A172 (cell line): Measurements from ENCODE around the gene MORN5. TPM values are rescaled to one million over a fixed set of nuclear protein-coding genes. Genes with fewer than 3 reads are reported as not detected.

ENCODE experiments used
- DNase-seq: peaks from one replicate; pipeline ENCODE4 v3.0.0-alpha.2; 2015; ENCODE audit warnings: low spot score
- total RNA-seq: library from RNA; depleted of rRNA; stranded (reverse); fragments of >200 nt; shearing (Covaris generic); gene quantifications from 2 replicates; pipeline ENCODE4 v1.2.3, GENCODE V29; 2014

Gene MORN5
- total RNA-seq, 1 experiment from 2014 or later, result not detected

DNA sequence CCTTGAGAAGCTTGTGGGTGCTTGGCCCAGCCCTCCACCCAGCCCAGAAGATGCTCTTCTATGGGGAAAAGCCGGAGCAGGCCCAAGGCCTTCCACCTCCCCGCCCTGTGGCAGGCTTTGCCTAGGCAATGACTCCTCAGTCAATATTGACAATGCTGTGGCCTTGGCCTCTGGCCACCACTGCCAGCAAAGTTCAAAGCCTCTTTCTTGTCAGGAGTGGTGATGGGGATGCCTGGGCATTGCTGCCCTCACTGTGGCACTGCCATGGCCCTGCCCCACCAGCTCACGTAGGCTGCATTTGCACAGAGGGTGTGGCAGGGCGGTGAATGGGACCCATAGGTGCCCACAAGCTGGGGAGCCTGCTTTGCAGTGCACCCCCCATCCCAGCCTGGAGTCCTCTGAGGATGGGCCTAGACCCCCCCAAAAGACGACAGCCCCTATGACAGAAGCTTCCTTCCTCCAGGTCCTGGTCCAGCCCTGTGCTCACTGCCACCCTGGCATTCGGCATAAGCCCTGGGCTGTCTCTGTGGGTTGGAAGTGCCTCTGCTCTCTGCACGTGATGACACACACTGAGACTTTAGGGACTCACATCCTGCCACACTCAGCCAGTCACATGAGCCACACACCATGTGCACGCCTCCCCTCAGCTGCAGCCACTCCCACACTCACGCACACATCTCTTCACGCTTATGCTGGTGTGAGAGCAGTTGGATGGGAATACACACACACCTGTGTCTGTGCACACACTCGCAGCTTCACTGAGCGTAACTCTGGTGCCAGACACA, 31.1 kb downstream of the MORN5 start:
- no peak for DNase-seq

- DNase-seq, result no peak
These were observed 31.9 kb downstream of the MORN5 start for GRCh38 chr9:122191584-122191983.

- no peak for DNase-seq
These were observed 32.7 kb downstream of the MORN5 start for GRCh38 chr9:122192261-122192875.

DNA sequence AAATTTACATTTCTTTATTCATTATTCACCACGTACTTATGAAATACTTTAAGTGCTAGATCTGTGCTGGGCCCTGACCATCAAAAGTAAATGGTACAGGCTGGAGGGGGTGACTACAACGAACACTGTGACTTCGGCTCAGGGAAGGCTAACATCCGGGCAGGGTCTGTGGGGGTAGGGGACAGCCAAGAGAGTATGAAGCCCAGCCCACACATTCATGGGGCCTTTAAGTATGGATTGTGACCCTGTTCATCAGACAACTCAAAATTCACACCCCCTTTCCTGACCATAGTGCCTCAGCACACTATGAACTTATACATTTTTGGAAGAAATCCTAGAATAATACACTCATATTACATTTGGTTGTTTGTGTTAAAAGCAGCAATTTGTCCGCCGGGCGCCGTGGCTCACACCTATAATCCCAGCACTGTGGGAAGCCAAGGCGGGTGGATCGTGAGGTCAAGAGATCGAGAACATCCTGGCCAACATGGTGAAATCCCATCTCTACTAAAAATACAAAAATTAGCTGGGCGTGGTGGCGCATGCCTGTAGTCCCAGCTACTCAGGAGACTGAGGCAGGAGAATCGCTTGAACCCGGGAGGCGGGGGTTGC, 33.3 kb downstream of the MORN5 start:
- no peak for DNase-seq

- DNase-seq, result no peak
These were observed 33.9 kb downstream of the MORN5 start for GRCh38 chr9:122193651-122194050.

- no peak for DNase-seq
These were observed 36.2 kb downstream of the MORN5 start for GRCh38 chr9:122195875-122196274.

DNA sequence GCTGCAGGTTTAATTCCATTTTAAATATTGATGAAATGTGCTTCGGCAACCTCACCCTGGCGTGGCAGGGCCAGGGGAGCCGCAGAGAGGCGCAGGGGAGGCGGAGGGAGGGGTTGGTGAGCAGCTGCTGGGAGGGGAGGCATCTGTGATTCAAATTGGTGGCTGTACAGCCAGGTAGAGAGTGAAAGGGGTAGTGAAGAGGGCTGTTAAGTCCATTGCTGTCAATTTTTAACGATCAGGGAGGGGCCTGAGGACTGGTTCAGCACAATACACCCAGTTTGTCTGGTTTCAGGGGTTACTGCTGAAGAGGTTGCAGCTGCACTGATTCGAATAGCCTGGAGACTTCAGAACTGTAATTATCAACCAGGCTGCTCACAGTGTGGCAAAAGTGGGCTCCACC, 37.7 kb downstream of the MORN5 start:
- DNase-seq, result no peak

GRCh38 chr9:122197882-122198281, 38.2 kb downstream of the MORN5 start:
- DNase-seq, result no peak

DNA sequence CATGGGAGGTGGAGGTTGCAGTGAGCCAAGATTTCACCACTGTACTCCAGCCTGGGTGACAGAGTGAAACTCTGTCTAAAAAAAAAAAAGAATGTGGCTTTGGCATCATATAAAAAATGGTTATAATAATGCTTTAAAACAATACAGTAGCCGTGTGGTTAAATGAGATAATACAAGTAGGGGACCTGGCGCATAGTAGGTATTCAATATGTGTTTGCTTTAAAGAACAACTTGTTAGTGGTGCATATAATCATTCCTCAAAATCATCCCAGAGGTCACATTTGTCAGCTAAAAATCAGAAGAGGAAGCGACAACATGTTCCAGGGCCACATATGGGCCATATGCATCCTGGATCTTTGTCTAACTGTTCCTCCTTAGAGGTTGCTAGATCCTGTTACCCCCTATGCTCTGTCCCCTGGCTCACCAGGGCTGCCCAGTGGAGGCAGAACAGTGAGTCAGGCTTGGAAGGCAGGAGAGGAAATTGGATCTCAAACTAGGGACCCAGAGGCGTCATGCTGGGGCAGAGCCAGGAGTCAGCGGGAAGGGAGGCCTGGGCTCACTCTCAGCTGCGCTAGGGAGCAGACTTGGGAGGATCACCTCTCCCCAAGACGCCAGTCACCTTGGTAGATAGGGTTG, 41.4 kb downstream of the MORN5 start:
- DNase-seq, result peak; percentile 53

- DNase-seq, result peak; percentile 27
These were observed 41.9 kb downstream of the MORN5 start for GRCh38 chr9:122201641-122202040.

DNA sequence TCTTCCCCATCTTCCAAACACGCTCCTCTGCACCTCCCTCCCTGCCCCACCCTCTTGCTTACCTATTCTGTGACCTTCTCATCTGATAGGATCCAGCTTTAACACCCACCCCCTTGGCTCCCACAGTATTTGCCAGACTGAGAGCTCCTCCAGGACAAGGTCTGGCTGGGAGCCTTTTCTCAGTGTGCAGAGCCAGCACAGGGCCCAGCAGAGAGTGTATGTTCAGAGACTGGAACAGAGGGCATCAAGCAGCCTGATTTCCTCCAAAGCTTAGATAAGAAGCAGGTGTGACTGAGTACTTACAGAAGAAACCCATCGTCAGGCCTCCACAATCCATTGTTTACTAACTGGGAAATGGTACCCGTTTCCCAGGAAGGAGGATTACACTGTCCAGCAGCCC, 42.4 kb downstream of the MORN5 start:
- DNase-seq, result no peak

- DNase-seq, result no peak
These were observed 44.3 kb downstream of the MORN5 start for GRCh38 chr9:122204055-122204454.

DNA sequence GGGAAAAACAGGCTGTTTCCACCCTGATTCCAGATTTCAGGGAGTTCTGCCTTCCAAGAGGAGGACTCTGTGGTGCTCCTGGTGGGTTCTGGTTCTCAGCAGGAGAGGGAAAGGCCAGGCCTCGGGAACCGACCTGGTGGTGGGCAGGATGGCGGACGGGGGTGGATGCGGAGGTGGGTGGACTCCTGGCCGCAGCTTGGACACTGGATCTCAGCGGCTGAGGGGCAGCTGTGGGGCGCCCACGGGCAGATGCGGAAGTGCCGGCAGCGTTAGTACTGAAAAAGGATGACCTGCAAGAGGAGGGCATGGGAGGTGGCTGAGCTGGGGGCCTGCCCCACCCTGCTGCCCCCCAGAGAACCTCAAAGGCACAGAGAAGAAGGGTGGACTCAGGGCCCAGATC, 44.8 kb downstream of the MORN5 start:
- DNase-seq, result no peak

- DNase-seq, result no peak
These were observed 45.5 kb downstream of the MORN5 start for GRCh38 chr9:122205176-122205575.

DNA sequence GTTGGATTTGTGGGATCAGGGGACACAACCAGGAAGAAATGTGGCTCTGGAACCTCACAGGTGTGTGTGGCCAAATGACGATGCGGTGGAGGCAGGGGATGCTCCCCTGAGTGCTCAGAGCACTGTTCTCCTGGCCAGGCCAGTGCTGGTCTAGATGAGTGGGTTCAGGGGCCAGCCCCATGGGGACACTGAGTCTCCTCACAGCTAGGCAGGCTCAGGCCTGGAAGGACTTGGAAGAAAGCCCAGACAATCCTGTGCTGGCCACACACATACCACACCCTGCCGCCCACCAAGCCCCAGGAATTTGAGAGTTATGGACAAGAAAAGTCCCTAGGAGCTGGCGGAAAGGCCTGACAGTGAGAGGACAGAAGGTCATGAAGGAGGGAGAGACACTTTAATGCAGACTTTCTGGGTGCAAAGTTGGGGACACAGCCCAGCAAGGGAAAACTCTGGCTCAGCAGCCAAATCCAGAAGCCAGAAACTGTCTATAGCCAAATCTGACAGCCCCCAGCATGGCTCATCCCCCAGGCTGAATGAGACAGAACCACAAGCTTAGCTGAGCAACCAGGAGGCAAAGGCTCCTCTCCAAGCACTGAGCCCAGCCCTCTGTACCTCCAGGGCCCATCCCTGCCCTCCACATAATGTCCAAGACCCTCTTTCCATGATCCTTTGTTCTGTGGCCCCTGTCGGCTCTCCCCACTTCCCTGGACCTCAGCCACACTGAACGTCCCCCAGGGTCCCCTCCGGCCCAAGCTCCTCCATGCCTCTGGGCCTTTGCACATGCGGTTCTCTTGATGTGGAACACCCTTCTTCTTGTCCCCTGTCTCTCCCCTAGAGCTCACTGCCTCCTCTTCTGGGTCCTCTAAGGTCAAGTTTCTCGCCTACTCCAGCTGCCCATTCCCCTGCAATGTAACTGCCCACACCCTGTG, 46.7 kb downstream of the MORN5 start:
- peak; percentile 79 for DNase-seq

DNA sequence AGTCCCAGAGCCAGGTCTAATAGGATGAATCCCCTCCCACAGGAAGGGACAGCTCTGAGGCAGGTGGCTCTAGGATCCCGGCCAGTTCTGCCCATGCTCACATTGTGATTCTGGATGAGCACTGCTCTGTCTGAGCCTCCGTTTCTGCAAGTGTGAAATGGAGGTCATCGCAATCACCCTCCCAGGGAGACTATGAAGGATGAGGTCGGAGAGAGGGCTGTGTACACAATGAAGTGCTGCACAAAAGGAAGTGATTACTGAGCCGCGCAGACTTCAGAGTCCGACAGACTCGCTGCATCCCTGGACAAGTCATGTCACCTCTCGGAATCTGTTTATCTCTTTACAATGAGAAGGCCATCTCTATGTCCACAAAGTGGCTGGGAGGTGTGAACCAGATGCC, 47.4 kb downstream of the MORN5 start:
- DNase-seq, result no peak

DNA sequence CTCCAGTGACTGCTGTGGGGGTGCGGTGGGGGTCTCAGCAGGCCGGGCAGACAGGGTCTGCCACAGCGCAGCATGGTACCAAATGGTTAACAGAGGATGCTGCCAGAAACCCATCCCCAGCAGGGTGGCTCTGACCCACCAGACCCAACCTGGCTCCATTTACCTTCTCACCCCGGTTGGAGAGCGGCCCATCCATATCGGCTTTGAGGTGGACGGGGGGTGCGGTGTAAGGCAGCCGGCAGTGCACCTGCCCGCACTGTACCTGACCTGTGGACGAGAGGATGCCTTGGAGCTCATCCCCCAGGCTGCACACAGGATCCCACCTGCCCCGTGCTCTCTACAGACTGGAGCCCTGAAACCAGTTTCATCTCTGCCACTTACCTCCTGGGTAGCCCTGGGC, 49.7 kb downstream of the MORN5 start:
- DNase-seq, result no peak

GRCh38 chr9:122212473-122213004, 52.8 kb downstream of the MORN5 start:
- DNase-seq, result no peak

DNA sequence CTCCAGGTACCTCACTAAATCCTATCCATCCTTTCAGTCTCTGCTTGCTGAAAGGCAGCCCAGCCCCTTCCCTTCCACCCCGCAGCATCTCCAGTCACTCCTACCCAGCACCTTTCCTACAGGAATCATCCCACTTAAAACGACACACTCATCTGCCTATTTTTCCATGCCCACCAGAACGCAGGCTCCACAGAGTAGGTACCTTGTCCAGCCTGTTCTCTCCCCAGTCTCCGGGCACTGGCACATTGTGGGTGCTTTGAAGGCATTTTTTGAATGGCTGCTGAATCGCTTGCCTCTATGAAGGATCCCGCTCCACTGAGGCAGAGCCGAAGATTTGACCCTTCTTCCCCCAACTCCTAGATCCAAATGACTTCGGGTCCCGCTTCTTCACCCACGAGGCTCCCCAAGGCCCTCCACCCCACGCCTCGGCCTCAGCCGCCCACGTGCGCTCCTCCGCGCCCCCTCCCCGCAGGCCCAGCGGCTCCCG, 53.4 kb downstream of the MORN5 start:
- no peak for DNase-seq

DNA sequence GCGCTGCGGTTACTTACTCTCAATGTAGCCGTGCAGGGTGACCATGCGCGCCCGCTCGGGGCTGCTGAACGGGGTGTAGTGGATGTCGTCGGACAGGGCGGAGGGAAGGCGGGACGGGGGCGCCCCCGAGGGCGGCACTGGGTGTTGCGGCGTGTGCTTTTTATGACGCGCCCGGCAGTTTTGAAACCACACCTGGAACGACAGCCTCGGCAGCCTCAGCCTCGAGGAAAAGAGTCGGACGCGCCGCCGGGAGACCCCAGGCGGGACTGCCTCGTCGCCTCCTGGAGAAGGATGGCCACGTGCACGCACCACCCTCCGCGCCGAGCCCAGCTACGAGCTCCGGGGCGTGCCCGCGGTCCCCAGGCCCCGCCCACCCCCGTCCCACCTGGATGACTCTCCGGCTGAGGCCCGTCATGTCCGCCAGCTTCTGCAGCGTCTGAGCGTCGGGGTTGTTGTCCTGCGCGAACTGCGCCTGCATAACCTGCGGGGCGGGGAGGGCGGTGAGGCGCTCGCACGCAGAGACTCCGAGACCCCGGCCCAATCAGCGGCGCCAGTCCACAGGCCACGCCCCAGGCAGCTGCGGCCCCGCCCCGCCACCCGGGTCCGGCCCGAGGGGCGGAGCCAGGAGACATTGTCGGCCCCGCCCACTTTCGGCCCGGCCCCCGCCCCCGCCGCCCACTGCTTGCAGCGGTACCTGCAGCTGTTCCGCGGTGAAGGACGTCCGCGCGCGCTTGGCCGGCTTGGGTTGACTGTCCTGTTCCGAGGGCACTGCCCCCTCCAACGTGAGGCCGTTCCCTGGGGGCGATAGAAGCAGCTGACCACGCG, 54.1 kb downstream of the MORN5 start:
- DNase-seq, result peak; percentile 43
